H9 (cell line): ENCODE measurements around the gene CP. TPM values are rescaled to one million over a fixed set of nuclear protein-coding genes. Genes with fewer than 3 reads are reported as not detected.

Experiments
- DNase-seq: peaks from one replicate; pipeline ENCODE4 v3.0.0-alpha.2; 2017
- H2AFZ ChIP-seq: one replicate; pipeline ENCODE4 v1.6.1; 2013; ENCODE audit warnings: mild to moderate bottlenecking, low read length, control low read depth, moderate library complexity
- H2AK5ac ChIP-seq: 2 replicates; pipeline ENCODE4 v1.6.1; 2013; ENCODE audit warnings: low read length, control low read depth, mixed read lengths; ENCODE audit not compliant: insufficient read length
- H2BK120ac ChIP-seq: one replicate; pipeline ENCODE4 v1.6.1; 2013; ENCODE audit warnings: low read depth, mild to moderate bottlenecking, low read length, control low read depth, inconsistent platforms; ENCODE audit not compliant: poor library complexity, severe bottlenecking
- H2BK12ac ChIP-seq: 2 replicates; pipeline ENCODE4 v1.6.1; 2013; ENCODE audit warnings: low read length, control low read depth, mixed read lengths, low read depth; ENCODE audit not compliant: insufficient read length
- H2BK15ac ChIP-seq: 2 replicates; pipeline ENCODE4 v1.6.1; 2013; ENCODE audit warnings: low read depth, low read length, control low read depth
- H2BK20ac ChIP-seq: one replicate; pipeline ENCODE4 v1.6.1; 2013; ENCODE audit warnings: low read depth, mild to moderate bottlenecking, low read length, control low read depth, inconsistent platforms; ENCODE audit not compliant: poor library complexity, severe bottlenecking
- H2BK5ac ChIP-seq: 2 replicates; pipeline ENCODE4 v1.6.1; 2013; ENCODE audit warnings: low read length, control low read depth, mixed read lengths; ENCODE audit not compliant: insufficient read length
- H3K14ac ChIP-seq: 2 replicates; pipeline ENCODE4 v1.6.1; 2013; ENCODE audit warnings: low read length, control low read depth; ENCODE audit not compliant: insufficient read depth
- H3K18ac ChIP-seq: 2 replicates; pipeline ENCODE4 v1.6.1; 2013; ENCODE audit warnings: low read depth, mild to moderate bottlenecking, mixed read lengths, low read length, control low read depth; ENCODE audit not compliant: insufficient read length
- H3K23ac ChIP-seq: 2 replicates; pipeline ENCODE4 v1.6.1; 2013; ENCODE audit warnings: low read length, control low read depth, mixed read lengths, low read depth; ENCODE audit not compliant: insufficient read length
- H3K23me2 ChIP-seq: 2 replicates; pipeline ENCODE4 v1.6.1; 2013; ENCODE audit warnings: low read depth, mild to moderate bottlenecking, mixed read lengths, low read length, control low read depth; ENCODE audit not compliant: insufficient read length, poor library complexity, severe bottlenecking
- H3K27ac ChIP-seq: 2 replicates; pipeline ENCODE4 v1.5.1; 2013; ENCODE audit warnings: low read length, control low read depth, mixed read lengths, low read depth; ENCODE audit not compliant: insufficient read length
- H3K27me3 ChIP-seq: 2 replicates; pipeline ENCODE4 v1.6.1; 2013; ENCODE audit warnings: low read length, control low read depth, inconsistent platforms; ENCODE audit not compliant: insufficient read depth
- H3K4ac ChIP-seq: 2 replicates; pipeline ENCODE4 v1.6.1; 2013; ENCODE audit warnings: low read depth, mild to moderate bottlenecking, control low read depth, inconsistent platforms, low read length, moderate library complexity
- H3K4me1 ChIP-seq: 2 replicates; pipeline ENCODE4 v1.6.1; 2013; ENCODE audit warnings: low read length, control low read depth, inconsistent platforms; ENCODE audit not compliant: insufficient read depth
- H3K4me2 ChIP-seq: 2 replicates; pipeline ENCODE4 v1.6.1; 2013; ENCODE audit warnings: low read length, control low read depth, mixed read lengths; ENCODE audit not compliant: insufficient read length, insufficient read depth
- H3K56ac ChIP-seq: 2 replicates; pipeline ENCODE4 v1.6.1; 2013; ENCODE audit warnings: low read depth, mild to moderate bottlenecking, mixed read lengths, low read length, control low read depth; ENCODE audit not compliant: insufficient read length
- H3K79me1 ChIP-seq: 2 replicates; pipeline ENCODE4 v1.6.1; 2013; ENCODE audit warnings: low read depth, mild to moderate bottlenecking, moderate library complexity, low read length, control low read depth, inconsistent platforms; ENCODE audit not compliant: insufficient read depth, poor library complexity, severe bottlenecking
- H3K79me2 ChIP-seq: 2 replicates; pipeline ENCODE4 v1.6.1; 2013; ENCODE audit warnings: low read length, control low read depth, inconsistent platforms; ENCODE audit not compliant: insufficient read depth
- H3K9ac ChIP-seq: 2 replicates; pipeline ENCODE4 v1.6.1; 2013; ENCODE audit warnings: low read length, control low read depth, mixed read lengths; ENCODE audit not compliant: insufficient read length; ENCODE audit errors: extremely low read depth
- H3K9me3 ChIP-seq: one replicate; pipeline ENCODE4 v1.6.1; 2013; ENCODE audit warnings: low read depth, low read length, inconsistent platforms; ENCODE audit not compliant: control insufficient read depth
- H3T11ph ChIP-seq: one replicate; pipeline ENCODE4 v1.6.1; 2013; ENCODE audit warnings: mild to moderate bottlenecking, low read length, control low read depth, inconsistent platforms
- H4K20me1 ChIP-seq: one replicate; pipeline ENCODE4 v1.6.1; 2013; ENCODE audit not compliant: control insufficient read depth, insufficient read length, insufficient read depth
- H4K5ac ChIP-seq: 2 replicates; pipeline ENCODE4 v1.6.1; 2013; ENCODE audit warnings: low read depth, mild to moderate bottlenecking, mixed read lengths, low read length, control low read depth; ENCODE audit not compliant: insufficient read length
- H4K8ac ChIP-seq: replicated peaks from 2 replicates; pipeline ENCODE4 v1.6.1; 2013; ENCODE audit warnings: low read length, control low read depth, mixed read lengths, low read depth; ENCODE audit not compliant: insufficient read length
- H4K91ac ChIP-seq: 2 replicates; pipeline ENCODE4 v1.6.1; 2013; ENCODE audit warnings: low read depth, mild to moderate bottlenecking, moderate library complexity, mixed read lengths, low read length, control low read depth; ENCODE audit not compliant: insufficient read length
- H3K27ac Mint-ChIP-seq, 3 experiments: 2 replicates in 2 of 3; 3 replicates in 1 of 3; pipeline ENCODE4 v1.8.0; 2020 to 2021; ENCODE audit warnings: mixed read lengths in 3 of 3, mild to moderate bottlenecking in 1 of 3, moderate library complexity in 1 of 3
- H3K27me3 Mint-ChIP-seq: 2 replicates; pipeline ENCODE4 v1.8.0; 2021; ENCODE audit warnings: low read depth, mild to moderate bottlenecking, moderate library complexity, mixed read lengths
- H3K36me3 Mint-ChIP-seq, 3 experiments: 2 replicates in 2 of 3; 3 replicates in 1 of 3; pipeline ENCODE4 v1.8.0; 2020 to 2021; ENCODE audit warnings: low read depth in 3 of 3, mixed read lengths in 3 of 3; ENCODE audit not compliant: insufficient read depth in 1 of 3
- H3K4me1 Mint-ChIP-seq, 2 experiments: 2 replicates each; pipeline ENCODE4 v1.8.0; 2020; ENCODE audit warnings: mixed read lengths in 2 of 2
- H3K4me3 Mint-ChIP-seq, 2 experiments: 2 replicates in 1 of 2; 3 replicates in 1 of 2; pipeline ENCODE4 v1.8.0; 2020 to 2021; ENCODE audit warnings: mild to moderate bottlenecking in 2 of 2, mixed read lengths in 2 of 2, moderate library complexity in 1 of 2
- H3K9me3 Mint-ChIP-seq, 2 experiments: 2 replicates in 1 of 2; 3 replicates in 1 of 2; pipeline ENCODE4 v1.8.0; 2020; ENCODE audit warnings: mild to moderate bottlenecking in 2 of 2, mixed read lengths in 2 of 2, moderate library complexity in 1 of 2
- WGBS: extraction: QIAGEN DNeasy Blood & Tissue Kit; methylation state at CpG from one replicate; pipeline ENCODE4 v1.1.7; 2013; ENCODE audit warnings: missing lambda C conversion rate, low lambda C conversion rate, mixed read lengths; ENCODE audit not compliant: insufficient read length; ENCODE audit errors: extremely low coverage; 5-methylcytosine and 5-hydroxymethylcytosine counted together
- total RNA-seq: library from RNA; stranded (reverse); gene quantifications from 2 replicates; pipeline ENCODE4 v1.2.1, GENCODE V29; 2021
- TF ChIP-seq, protein P1 (sequence below): fragments of 200-600 bp; sonication (generic); conservative IDR thresholded peaks from 3 replicates; pipeline ENCODE4 v1.8.0; 2021; ENCODE audit warnings: antibody characterized with exemption, mild to moderate bottlenecking

Gene CP
- total RNA-seq, 1 experiment from 2014 or later, result 1.1 TPM

- Histone ChIP-seq H3K9me3 (no peaks in the 10 kb centered on the region), H2BK20ac (no peak overlapping the region), H3K27ac (no peak overlapping the region), H3K79me2 (no peaks in the 10 kb centered on the region), H3K18ac (no peak overlapping the region), H3T11ph (no peak overlapping the region), H4K5ac (no peak overlapping the region), H3K23ac (no peak overlapping the region), H3K23me2 (no peaks in the 10 kb centered on the region), H4K20me1 (no peaks in the 10 kb centered on the region), H2BK12ac (no peak overlapping the region), H4K91ac (no peak overlapping the region), H2BK15ac (no peak overlapping the region), H3K56ac (no peak overlapping the region), H2AFZ (no peak overlapping the region), H3K4me2 (no peak overlapping the region), H3K4ac (no peak overlapping the region), H2AK5ac (no peak overlapping the region), H4K8ac (no peak overlapping the region), H3K4me1 (peaks cover 7% of the 10 kb centered on the region), H3K79me1 (no peaks in the 10 kb centered on the region), H2BK5ac (no peak overlapping the region), H3K27me3 (no peaks in the 10 kb centered on the region), H3K14ac (no peak overlapping the region), H3K9ac (no peak overlapping the region), H2BK120ac (no peak overlapping the region)
- no peaks in the 10 kb centered on the region for H3K9me3 Mint-ChIP-seq
- H3K27ac Mint-ChIP-seq, result no peak overlapping the region; a peak in 1 of 7 replicates
- H3K4me1 Mint-ChIP-seq, result peaks cover 46 to 51% of the 10 kb centered on the region in 2 experiments
- no peak overlapping the region; a peak in 1 of 5 replicates for H3K4me3 Mint-ChIP-seq
- WGBS, result no CpG with 5 or more reads among the region's 3 CpGs
- DNase-seq, result no peak
- TF ChIP-seq, protein P1, sequence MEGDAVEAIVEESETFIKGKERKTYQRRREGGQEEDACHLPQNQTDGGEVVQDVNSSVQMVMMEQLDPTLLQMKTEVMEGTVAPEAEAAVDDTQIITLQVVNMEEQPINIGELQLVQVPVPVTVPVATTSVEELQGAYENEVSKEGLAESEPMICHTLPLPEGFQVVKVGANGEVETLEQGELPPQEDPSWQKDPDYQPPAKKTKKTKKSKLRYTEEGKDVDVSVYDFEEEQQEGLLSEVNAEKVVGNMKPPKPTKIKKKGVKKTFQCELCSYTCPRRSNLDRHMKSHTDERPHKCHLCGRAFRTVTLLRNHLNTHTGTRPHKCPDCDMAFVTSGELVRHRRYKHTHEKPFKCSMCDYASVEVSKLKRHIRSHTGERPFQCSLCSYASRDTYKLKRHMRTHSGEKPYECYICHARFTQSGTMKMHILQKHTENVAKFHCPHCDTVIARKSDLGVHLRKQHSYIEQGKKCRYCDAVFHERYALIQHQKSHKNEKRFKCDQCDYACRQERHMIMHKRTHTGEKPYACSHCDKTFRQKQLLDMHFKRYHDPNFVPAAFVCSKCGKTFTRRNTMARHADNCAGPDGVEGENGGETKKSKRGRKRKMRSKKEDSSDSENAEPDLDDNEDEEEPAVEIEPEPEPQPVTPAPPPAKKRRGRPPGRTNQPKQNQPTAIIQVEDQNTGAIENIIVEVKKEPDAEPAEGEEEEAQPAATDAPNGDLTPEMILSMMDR, result no peak
- peaks cover 0 to 1% (median 0%) of the 10 kb centered on the region in 3 experiments; a peak in 2 of 7 replicates for H3K36me3 Mint-ChIP-seq
- peaks cover 2% of the 10 kb centered on the region for H3K27me3 Mint-ChIP-seq
These were observed 29.6 kb upstream of the CP start for GRCh38 chr3:149251186-149251585.
